SW 1271 (cell line): ENCODE data around the gene TACR1.

Source experiments
- DNase-seq, 2 experiments: peaks; one replicate each; lab custom pipeline; 2025; lab: John Stamatoyannopoulos, UW

The TACR1 gene

GRCh38 chr2:75020476-75020875, 178.8 kb downstream of the TACR1 start:
- no peak for DNase-seq

- no peak for DNase-seq
These were observed 179.5 kb downstream of the TACR1 start for GRCh38 chr2:75019790-75020189.

DNA sequence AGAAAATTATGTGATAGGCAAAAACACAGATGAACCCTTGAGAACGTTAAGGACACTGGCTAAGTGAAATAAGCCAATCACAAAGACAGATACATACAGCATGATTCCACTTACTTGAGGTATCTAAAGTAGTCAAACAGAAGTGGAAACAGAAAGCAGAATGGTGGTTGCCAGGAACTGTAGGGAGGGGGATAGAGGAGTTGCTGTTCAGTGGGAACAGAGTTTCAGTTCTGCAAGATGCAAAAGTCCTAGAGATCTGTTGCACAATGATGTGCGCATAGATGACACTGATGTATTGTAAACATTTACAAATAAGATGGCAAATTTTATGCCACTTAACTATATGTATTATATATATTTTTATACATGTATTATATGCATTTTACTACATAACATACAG, 181.2 kb downstream of the TACR1 start:
- DNase-seq = no peak

GRCh38 chr2:75012080-75012479, 187.2 kb downstream of the TACR1 start:
- DNase-seq = no peak

DNA sequence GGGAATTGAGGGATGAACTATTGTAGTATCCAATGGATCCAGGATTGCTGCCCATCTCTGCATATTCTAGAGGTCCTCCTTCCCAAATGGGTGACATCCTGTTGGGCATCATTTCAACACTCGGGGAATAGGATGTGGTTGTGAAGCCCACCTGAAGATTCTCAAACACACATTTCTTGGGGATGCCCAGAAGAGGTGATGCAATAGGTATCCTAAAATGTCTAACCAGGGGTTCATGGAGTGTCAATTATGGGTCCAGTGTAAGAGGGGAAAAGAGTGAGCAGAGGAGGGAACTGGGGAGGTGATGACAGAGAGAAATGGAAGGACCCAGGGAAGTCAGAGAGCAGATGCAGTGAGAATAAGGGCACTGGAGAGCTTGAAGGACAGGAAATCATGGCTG, 188.7 kb downstream of the TACR1 start:
- DNase-seq = no peak

DNA sequence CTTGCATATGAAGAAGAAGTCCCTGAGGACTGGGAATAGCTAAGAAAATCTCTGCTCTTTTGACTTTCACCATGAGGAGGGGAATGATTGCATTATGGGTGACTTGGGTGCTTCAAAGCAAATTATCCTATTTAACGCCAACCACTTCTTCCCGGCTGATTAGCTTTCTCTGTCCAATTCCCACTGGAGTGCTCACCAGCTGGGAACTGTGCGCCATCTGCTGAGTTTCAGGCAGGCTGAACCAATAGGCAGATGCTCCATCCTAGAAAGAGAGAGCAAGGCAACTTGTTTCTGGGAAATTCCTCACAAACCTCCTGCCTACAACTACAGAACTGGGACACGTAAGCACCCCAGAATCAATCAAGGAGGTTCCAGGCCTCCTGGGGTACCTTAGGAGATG, 191.5 kb downstream of the TACR1 start:
- no peak for DNase-seq

DNA sequence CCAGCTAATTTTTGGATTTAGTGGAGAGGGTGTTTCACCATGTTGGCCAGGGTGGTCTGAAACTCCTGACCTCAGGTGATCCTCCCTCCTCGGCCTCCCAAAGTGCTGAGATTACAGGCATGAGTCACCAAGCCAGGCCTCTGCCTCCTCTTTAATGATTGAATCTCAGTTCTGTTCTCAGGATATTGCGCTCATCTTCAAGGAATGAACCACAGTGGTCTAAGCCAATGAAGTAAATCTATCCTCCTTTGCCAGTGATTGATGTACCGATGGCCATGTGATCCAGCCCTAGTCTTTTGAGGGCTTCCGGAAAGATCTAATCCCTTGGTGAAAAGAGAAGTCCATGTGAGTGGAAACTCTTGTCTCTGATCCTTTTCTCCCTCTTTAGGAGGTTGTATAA, 192.3 kb downstream of the TACR1 start:
- DNase-seq = no peak

- no peak for DNase-seq
These were observed 193.3 kb downstream of the TACR1 start for GRCh38 chr2:75006041-75006440.

DNA sequence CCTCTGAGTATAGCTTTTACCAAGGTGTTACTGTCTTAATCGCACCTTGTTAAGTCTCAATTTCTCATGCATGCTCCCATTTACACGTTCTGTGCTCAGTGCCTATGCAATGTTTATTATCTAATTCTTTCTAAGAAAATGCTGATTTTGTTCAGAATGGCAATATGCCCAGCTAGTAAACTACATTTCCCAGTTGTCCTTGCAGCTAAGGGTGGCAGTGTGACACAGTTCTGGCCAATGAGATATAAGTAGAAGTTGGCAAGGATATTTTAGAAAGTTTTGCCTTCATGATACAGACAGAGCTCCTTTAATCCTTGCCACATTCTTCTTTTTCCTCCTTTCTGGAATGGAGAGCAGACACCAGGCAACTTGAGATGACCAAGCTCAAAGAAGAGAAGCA, 195.5 kb downstream of the TACR1 start:
- DNase-seq = no peak

DNA sequence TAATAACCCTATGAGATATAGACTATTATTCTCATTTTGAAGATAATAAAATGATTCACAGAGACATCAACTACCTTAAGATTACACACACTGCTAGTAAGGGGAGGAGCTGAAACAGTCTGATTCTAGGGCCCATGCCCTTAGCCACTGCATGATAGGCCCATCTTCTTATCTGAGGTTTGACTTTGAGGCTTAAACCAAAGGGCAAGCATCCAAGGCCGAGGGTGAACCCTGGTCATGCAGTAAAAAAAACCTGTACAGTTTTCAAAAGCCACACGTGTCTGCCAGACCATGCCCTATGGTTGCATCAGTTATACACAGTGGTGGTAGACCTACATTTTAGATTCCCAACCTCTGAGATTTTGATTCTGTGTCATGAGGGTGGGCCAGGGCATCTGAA, 196.0 kb downstream of the TACR1 start:
- no peak for DNase-seq

DNA sequence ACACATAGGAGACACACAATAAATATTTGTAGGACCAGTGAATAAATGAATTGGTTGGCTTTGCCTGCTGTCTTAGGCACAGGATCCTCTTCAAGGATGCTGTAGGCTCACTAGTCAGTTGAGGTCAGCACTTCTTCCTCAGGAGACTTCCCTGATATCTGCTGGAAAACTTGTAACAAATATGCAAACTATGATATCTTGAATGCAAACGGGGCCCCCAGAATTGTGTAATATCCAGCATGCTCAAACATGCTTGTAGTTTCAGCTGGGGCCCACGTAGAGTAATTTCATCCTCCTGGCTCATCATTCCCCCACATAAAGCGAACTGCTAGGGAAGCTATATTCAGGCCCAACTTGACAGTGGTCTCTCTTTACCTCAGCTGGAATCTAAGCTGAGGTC, 197.3 kb downstream of the TACR1 start:
- DNase-seq = no peak

DNA sequence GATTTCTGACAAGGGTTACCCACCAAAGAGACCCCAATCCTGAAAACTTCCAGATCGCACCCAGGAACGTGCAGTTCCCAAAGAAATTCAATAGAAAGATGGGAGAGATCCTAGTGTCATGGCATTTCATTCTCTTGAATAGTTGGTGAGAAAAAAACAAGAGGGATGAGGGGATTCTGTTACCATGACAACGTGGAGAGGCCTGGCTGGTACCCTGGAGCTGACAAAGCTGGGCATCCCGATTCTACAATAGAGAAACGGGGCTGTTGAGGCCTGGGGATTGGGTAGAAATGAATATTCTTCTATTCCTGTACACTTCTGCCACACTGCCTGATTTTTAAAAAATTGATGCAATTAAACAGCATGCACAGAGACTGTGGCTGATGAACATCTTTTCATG, 199.9 kb downstream of the TACR1 start:
- DNase-seq = no peak
